CD14-positive monocyte (primary cell): ENCODE results near the gene SYTL3. TPM values are rescaled to one million over a fixed set of nuclear protein-coding genes. Genes with fewer than 3 reads are reported as not detected.

Experiments
- DNase-seq, 3 donors: peaks; one replicate each; pipeline ENCODE4 v3.0.0-alpha.2; 2011 to 2022
- H2AFZ ChIP-seq: 2 replicates; pipeline ENCODE4 v1.6.0; 2012; ENCODE audit warnings: mild to moderate bottlenecking, low read depth, low read length, inconsistent platforms; ENCODE audit not compliant: insufficient read depth, poor library complexity, severe bottlenecking
- H3K27ac ChIP-seq, 2 donors: 1 replicate in 1 of 2; 2 replicates in 1 of 2; pipeline ENCODE4 v1.5.1; 2012 to 2013; ENCODE audit warnings: low read length in 2 of 2, control low read depth in 1 of 2, inconsistent platforms in 1 of 2, low read depth in 1 of 2, mild to moderate bottlenecking in 1 of 2
- H3K27me3 ChIP-seq, 2 donors: one replicate each; pipeline versions ENCODE4 v1.6.0 to v1.6.1; 2011 to 2013; ENCODE audit warnings: low read length in 2 of 2; ENCODE audit not compliant: control insufficient read depth in 2 of 2, insufficient read depth in 2 of 2
- H3K36me3 ChIP-seq, 2 donors: replicated peaks in 1 of 2; 1 replicate in 1 of 2; 2 replicates in 1 of 2; pipeline versions ENCODE4 v1.5.1 to v1.6.1; 2012 to 2013; ENCODE audit warnings: low read length in 2 of 2, control low read depth in 1 of 2, inconsistent platforms in 1 of 2, mild to moderate bottlenecking in 1 of 2; ENCODE audit not compliant: insufficient read depth in 2 of 2, control insufficient read depth in 1 of 2
- H3K4me1 ChIP-seq, 2 donors: 1 replicate in 1 of 2; 2 replicates in 1 of 2; pipeline versions ENCODE4 v1.5.1 to v1.6.1; 2012 to 2013; ENCODE audit warnings: low read length in 2 of 2, control low read depth in 1 of 2, inconsistent platforms in 1 of 2, mild to moderate bottlenecking in 1 of 2, moderate library complexity in 1 of 2; ENCODE audit not compliant: insufficient read depth in 2 of 2, control insufficient read depth in 1 of 2
- H3K4me2 ChIP-seq: replicated peaks from 2 replicates; pipeline ENCODE3; 2012; ENCODE audit warnings: low read length, moderate library complexity, mild to moderate bottlenecking; ENCODE audit not compliant: poor library complexity, severe bottlenecking; ENCODE audit errors: extremely low read depth
- H3K4me3 ChIP-seq, 3 experiments: fragments of 200-600 bp in 1 of 3; sonication (generic) in 1 of 3; replicated peaks in 1 of 3; 1 replicate in 2 of 3; 2 replicates in 1 of 3; pipeline ENCODE4 v1.5.1; 2011 to 2013; ENCODE audit warnings: low read length in 3 of 3, mild to moderate bottlenecking in 3 of 3, control low read depth in 2 of 3, low read depth in 2 of 3, inconsistent platforms in 1 of 3, moderate library complexity in 1 of 3
- H3K79me2 ChIP-seq: 2 replicates; pipeline ENCODE4 v1.6.0; 2012; ENCODE audit warnings: mild to moderate bottlenecking, control low read depth, inconsistent platforms, low read length, moderate library complexity; ENCODE audit not compliant: insufficient read depth
- H3K9ac ChIP-seq: 2 replicates; pipeline ENCODE4 v1.6.0; 2017; ENCODE audit warnings: low read length, mild to moderate bottlenecking; ENCODE audit not compliant: insufficient read depth, poor library complexity, severe bottlenecking
- H3K9me3 ChIP-seq, 2 donors: replicated peaks in 1 of 2; 1 replicate in 1 of 2; 2 replicates in 1 of 2; pipeline versions ENCODE4 v1.5.1 to v1.6.1; 2012 to 2013; ENCODE audit warnings: low read length in 2 of 2, control low read depth in 1 of 2; ENCODE audit not compliant: control insufficient read depth in 1 of 2, insufficient read depth in 1 of 2
- H4K20me1 ChIP-seq: 2 replicates; pipeline ENCODE4 v1.6.0; 2012; ENCODE audit warnings: mild to moderate bottlenecking, low read length, control low read depth, moderate library complexity; ENCODE audit not compliant: insufficient read depth
- H3K27ac Mint-ChIP-seq, 7 donors: one replicate each; pipeline ENCODE4 v1.8.0; 2020; ENCODE audit warnings: mild to moderate bottlenecking in 7 of 7, mixed read lengths in 7 of 7, moderate library complexity in 6 of 7, inconsistent platforms in 2 of 7
- H3K27me3 Mint-ChIP-seq, 3 donors: one replicate each; pipeline ENCODE4 v1.8.0; 2021 to 2022; ENCODE audit warnings: low read depth in 3 of 3, mild to moderate bottlenecking in 3 of 3, mixed read lengths in 3 of 3, moderate library complexity in 3 of 3, inconsistent platforms in 1 of 3
- H3K36me3 Mint-ChIP-seq, 2 donors: one replicate each; pipeline ENCODE4 v1.8.0; 2020; ENCODE audit warnings: mixed read lengths in 2 of 2, inconsistent platforms in 1 of 2, mild to moderate bottlenecking in 1 of 2
- H3K4me1 Mint-ChIP-seq: one replicate; pipeline ENCODE4 v1.8.0; 2020; ENCODE audit warnings: mild to moderate bottlenecking, mixed read lengths
- H3K4me3 Mint-ChIP-seq, 2 donors: one replicate each; pipeline ENCODE4 v1.8.0; 2020; ENCODE audit warnings: mild to moderate bottlenecking in 2 of 2, mixed read lengths in 2 of 2, moderate library complexity in 1 of 2
- H3K9me3 Mint-ChIP-seq, 7 donors: one replicate each; pipeline ENCODE4 v1.8.0; 2020 to 2022; ENCODE audit warnings: mixed read lengths in 7 of 7, mild to moderate bottlenecking in 6 of 7, moderate library complexity in 6 of 7, inconsistent platforms in 2 of 7
- CTCF ChIP-seq: fragments of 200-600 bp; IDR thresholded peaks from one replicate; pipeline ENCODE4 v1.8.0; 2022; ENCODE audit warnings: antibody characterized with exemption, mild to moderate bottlenecking
- WGBS: methylation state at CpG from one replicate; pipeline ENCODE4 v1.1.5; 2013; ENCODE audit warnings: missing lambda C conversion rate; ENCODE audit not compliant: insufficient coverage; 5-methylcytosine and 5-hydroxymethylcytosine counted together
- intact Hi-C, 2 donors: fragments of 100-400 bp; cut with micrococcal nuclease; formaldehyde crosslinking; loops; one replicate each; pipeline versions ENCODE4 v1.15.0 to v1.15.1; 2023
- polyA plus RNA-seq, 3 donors: library from polyadenylated mRNA; depleted of rRNA in 1 of 3; unstranded in 2 of 3; stranded (reverse) in 1 of 3; fragments of 300-500 nt in 2 of 3; fragments of >200 nt in 1 of 3; fragmentation: Illumina TruSeq in 2 of 3; gene quantifications; 1 replicate in 2 of 3; 2 replicates in 1 of 3; pipeline ENCODE4 v1.2.3, GENCODE V29; 2012 to 2021

The SYTL3 gene
- polyA plus RNA-seq, 3 donors, result 14.6 to 18.7 (median 14.8) TPM

- Histone ChIP-seq H3K4me2 (no peak overlapping the region), H3K9me3 (no peaks in the 10 kb centered on the region), H3K27me3 (no peaks in the 10 kb centered on the region), H3K36me3 (peaks cover 3 to 18% of the 10 kb centered on the region in 2 donors), H3K4me1 (peaks cover 23 to 27% of the 10 kb centered on the region in 2 donors), H3K27ac (no peak overlapping the region), H3K79me2 (no peaks in the 10 kb centered on the region), H2AFZ (no peak overlapping the region), H3K9ac (no peak overlapping the region), H4K20me1 (no peaks in the 10 kb centered on the region), H3K4me3 (no peak overlapping the region)
- peaks cover 32% of the 10 kb centered on the region for H3K4me1 Mint-ChIP-seq
- no peak for TF ChIP-seq CTCF
- no peak for DNase-seq
- peaks cover 39 to 54% of the 10 kb centered on the region in 2 donors for H3K36me3 Mint-ChIP-seq
- peaks cover 0 to 2% (median 1%) of the 10 kb centered on the region in 3 donors for H3K27me3 Mint-ChIP-seq
- intact Hi-C loops, result loop anchor here in 1 of 2 donors (5.0 kb wide), 1 partner anchor 43 kb away; the partner anchor contains the start of gene DYNLT1
- peak overlapping the region in 2 of 7 donors; percentile 30 to 33 for H3K27ac Mint-ChIP-seq
- WGBS, result no CpG with 5 or more reads among the region's 5 CpGs
- no peak overlapping the region for H3K4me3 Mint-ChIP-seq
- H3K9me3 Mint-ChIP-seq, result peaks cover 0 to 3% (median 0%) of the 10 kb centered on the region in 7 donors
These were observed 35.0 kb downstream of the SYTL3 start for GRCh38 chr6:158684745-158685324.

- no peak for TF ChIP-seq CTCF
- intact Hi-C loops, result loop anchor here in 1 of 2 donors (5.0 kb wide), 1 partner anchor 44 kb away; the partner anchor contains the start of gene DYNLT1
- 62% methylated on average over 3 of the region's 4 CpGs for WGBS
- H3K27ac ChIP-seq, result peak overlapping the region; percentile 66 to 90
- no peaks in the 10 kb centered on the region for H4K20me1 ChIP-seq
- peak overlapping the region; percentile 62 for H2AFZ ChIP-seq
- no peaks in the 10 kb centered on the region for H3K9me3 ChIP-seq
- peak overlapping the region; percentile 60 for H3K4me2 ChIP-seq
- Mint-ChIP-seq H3K27me3 (peaks cover 0 to 2% (median 1%) of the 10 kb centered on the region in 3 donors), H3K9me3 (peaks cover 0 to 3% (median 0%) of the 10 kb centered on the region in 7 donors), H3K4me3 (peak overlapping the region in 1 of 2 donors; percentile 76), H3K36me3 (peaks cover 37 to 42% of the 10 kb centered on the region in 2 donors), H3K4me1 (peaks cover 41% of the 10 kb centered on the region), H3K27ac (peak overlapping the region in 6 of 7 donors; percentile 84 to 95 (median 91))
- DNase-seq, result no peak
- H3K9ac ChIP-seq, result peak overlapping the region; percentile 23
- no peaks in the 10 kb centered on the region for H3K27me3 ChIP-seq
- no peaks in the 10 kb centered on the region for H3K79me2 ChIP-seq
- peaks cover 3 to 18% of the 10 kb centered on the region in 2 donors for H3K36me3 ChIP-seq
- peak overlapping the region in 1 of 3 experiments; percentile 56 for H3K4me3 ChIP-seq
- peaks cover 25 to 40% of the 10 kb centered on the region in 2 donors for H3K4me1 ChIP-seq
These were observed 36.5 kb downstream of the SYTL3 start for GRCh38 chr6:158686311-158686710.
